ENCODE measurements around the gene COG7.
"Not testable (repeated sequence)": the region's sequence is repeated elsewhere in the genome, so short reads cannot be mapped to it uniquely, and the experiment has no call there.

Gene COG7

DNA sequence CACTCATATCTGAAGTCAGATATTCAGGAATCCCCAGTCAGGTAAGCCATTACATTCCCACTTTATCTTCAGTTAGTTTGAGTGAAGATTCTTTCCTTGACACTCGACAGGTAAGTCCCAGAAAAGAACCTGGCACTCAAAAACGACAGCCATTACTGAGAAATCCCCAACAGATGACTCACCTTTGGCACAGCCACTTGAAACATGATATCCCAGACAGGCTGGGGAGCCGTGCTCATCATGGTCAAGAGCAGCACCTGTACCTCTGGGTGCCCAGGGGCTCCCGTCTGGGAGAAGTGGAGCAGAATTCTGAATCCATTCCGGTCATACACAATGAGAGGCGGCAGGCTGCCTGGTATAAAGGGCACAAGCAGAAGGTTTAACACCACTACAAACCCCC lies 16.8 kb upstream of the COG7 start:
- DNase-seq (ENCODE audit: low read depth in 3 of 3) = no peak

DNA sequence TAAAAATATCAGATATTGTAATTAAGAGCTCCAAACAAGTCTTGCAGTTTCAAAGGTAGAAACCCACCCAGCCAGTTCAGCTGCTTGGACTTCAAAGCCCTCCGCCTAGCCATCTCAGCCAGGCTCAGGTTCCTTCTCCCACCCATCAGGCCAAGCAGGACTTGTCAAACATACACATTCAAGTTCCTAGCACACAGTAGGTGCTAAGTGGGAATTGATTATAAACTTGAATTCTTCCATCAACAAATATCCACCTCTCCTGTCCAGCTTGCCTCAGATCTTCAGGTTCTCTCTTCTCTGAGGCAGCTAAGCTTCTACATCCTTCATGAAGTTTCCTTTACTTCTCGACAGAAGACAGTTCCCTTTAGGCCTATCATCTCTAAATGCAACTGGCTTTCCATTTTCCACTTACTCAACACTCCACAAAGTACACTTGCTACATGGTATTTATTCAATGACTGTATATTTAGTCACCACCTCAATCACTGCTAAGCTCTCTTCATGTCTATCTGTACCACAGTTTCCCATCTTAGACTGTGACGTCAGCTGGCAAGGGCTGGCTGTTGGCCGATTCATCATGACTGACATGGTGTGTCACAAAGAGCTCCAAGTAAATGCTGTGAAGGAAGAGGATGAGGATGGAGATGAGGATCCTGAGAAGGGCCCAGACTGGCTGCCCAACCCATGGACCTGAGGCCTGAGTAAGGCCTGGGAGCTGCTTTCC lies 13.3 kb upstream of the COG7 start:
- no peak for DNase-seq (ENCODE audit: low read depth in 3 of 3)

DNA sequence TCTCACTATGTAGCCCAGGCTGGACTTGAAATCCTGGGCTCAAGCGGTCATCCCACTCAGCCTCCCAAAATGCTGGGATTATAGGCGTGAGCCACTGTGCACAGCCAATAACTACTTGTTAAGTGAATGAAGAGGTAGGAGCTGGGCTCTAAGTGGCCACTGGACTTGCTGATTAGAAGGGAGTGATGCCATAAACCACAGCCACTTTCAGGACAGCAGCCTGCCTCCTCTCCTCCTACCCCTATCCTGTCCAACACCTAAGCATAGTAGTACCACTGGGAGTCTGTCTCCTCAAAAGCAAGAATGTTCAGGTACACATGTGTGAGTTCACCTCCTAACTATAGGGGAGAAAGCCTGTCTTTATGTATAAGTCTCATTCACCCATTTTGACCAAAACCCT lies 12.2 kb upstream of the COG7 start:
- DNase-seq (ENCODE audit: low read depth in 3 of 3) = no peak

DNA sequence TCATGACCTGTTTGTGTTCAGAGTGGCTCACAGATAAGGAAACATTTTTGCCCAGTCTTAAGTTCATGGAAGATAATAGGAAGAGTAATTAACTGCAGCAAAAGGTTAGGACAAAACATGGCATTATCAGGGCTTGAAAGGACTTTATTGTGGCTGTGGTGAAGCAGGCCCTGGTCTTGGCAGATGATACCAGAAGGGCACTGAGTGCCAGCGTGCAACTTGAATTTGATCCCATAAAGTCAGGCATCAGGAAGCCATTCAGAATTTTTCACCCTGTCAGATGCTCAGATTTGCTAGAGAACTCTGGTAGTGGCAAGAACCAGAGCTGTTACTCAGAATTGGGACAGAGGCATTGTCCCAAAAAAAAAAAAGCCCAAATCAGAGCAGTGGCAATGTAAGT lies 11.2 kb upstream of the COG7 start:
- no peak for DNase-seq (ENCODE audit: low read depth in 3 of 3)

DNA sequence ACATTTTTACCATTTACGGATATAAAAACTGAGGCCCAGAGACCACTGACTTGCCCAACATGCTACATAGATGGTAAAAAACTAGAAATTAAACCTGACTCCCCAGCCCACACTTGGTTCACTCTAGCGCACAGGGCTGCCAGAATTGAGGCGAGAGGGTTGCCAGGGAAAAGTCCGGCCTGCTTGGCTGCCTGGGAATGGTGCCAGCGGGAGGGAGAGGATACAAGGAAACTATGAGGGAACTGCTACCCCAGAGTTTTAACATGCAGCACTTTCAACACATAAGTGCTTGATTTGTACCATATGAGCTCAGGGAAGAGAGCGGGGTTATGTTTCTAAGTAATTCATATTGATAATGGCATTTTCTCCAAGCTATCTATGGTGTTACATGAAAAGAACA lies 10.0 kb upstream of the COG7 start:
- DNase-seq (ENCODE audit: low read depth in 3 of 3) = not testable (repeated sequence)

DNA sequence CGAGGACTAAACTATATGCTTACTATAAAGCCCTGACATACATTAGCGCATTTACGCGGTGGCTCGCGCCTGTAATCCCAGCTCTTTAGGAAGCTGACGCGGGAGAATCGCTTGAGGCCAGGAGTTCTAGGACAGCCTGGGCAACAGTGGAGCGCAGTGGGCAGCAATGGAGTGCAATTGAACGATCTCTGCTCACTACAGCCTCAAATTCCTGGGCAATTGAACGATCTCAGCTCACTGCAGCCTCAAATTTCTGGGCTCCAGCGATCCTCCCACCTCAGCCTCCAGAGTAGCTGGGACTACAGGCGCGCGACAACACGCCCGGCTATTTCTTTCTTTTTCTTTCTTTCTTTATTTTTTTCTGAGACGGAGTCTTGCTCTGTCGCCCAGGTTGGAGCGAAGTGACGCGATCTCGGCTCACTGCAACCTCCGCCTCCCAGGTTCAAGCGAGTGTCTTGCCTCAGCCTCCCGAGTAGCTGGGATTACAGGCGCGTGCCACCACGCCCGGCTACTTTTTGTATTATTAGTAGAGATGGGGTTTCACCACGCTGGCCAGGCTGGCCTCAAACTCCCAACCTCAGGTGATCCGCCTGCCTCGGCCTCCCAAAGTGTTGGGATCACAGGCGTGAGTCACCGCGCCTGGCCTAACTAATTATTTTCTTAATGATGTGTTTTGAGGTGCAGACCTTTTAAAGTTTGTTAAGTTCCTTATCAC lies 506 bp upstream of the COG7 start:
- DNase-seq (ENCODE audit: low read depth in 3 of 3) = no peak

DNA sequence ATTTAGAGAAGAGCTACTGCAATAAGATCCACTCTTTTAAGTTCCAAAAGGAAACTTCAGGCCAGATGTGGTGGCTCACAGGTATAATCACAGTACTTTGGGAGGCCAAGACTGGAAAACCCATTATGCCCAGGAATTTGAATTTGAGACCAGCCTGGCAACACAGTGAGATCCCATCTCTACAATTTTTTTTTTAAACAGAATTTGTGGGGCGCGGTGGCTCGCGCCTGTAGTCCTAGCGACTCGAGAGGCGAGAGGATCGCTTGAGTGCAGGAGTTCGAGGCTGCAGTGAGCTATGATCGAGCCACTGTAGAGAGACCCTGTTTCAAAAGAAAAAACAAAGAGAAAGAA lies 793 bp downstream of the COG7 start:
- no peak for DNase-seq (ENCODE audit: low read depth in 3 of 3)

DNA sequence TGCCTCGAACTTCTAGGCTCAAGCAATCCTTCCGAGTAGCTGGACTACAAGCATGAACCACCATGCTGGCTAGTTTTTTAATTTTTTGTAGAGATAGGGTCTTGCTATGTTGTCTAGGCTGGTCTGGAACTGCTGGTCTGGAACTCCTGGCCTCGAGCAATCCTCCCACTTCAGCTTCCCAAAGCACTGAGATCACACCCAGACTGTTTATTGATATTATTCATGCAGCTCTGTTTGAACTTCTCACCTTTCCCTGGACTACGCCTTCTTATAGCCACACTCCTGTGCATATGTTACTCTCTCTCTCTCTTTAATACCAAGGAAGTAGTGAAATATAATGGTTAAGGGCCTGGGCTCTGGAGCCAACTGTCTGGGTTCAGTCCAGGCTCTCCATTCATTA lies 4.6 kb downstream of the COG7 start:
- no peak for DNase-seq (ENCODE audit: low read depth in 3 of 3)

DNA sequence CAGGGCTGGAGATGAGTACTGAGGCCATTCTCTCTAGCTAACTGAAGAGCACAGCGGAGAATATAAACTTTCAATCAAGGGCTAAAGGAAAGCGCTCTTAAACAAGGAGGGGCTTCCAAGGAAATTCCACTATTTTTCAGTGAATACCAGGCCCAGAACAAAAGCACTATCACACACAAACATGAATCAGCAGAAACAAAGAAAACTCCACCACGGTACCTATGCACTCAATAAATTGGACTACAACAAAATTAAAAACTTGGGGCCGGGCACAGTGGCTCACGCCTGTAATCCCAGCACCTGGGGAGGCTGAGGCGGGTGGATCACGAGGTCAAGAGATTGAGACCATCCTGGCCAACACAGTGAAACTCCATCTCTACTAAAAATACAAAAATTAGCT lies 15.4 kb downstream of the COG7 start:
- not testable (repeated sequence) for DNase-seq (ENCODE audit: low read depth in 3 of 3)

DNA sequence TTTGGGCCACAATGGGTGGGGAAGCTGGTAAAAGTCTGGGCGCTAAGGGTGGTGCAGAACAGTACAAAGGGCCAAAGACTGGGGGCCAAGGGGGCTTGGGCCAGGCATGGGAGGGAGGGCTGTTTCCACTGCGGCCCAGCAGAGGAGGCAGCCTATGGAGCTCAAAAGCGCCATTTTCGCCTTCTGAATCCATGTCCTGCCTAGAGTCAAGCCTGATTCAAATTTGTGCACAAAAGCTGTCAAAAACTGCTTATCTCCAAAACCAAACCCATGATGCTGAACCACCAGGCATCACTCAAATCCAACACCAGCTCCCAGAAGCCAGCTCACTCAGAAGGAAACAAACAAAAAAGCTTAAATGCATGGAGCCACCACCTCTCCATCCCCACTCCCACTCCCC lies 16.0 kb downstream of the COG7 start:
- DNase-seq (ENCODE audit: low read depth in 3 of 3) = no peak

DNA sequence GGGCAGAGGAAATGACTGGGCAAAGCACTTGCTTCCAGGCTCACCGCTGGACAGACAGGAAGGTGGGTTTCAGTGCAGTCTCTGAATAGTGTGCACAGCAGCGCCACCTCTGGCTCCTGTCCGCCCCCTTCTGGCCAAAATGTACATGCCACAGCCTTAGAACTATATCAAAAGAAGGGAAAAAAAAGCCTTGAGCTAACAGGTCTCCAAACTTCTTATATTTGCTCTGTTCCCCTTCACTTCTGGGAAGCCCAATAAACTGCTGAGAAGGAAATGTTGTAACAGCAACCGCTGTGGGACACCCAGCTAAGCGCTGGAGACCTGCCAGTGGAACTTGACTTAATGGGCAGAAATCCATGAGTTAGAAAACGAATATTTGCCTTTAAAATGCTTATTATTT lies 17.5 kb downstream of the COG7 start:
- peak; percentile 26 to 55 (median 37) for DNase-seq (ENCODE audit: low read depth in 3 of 3)

DNA sequence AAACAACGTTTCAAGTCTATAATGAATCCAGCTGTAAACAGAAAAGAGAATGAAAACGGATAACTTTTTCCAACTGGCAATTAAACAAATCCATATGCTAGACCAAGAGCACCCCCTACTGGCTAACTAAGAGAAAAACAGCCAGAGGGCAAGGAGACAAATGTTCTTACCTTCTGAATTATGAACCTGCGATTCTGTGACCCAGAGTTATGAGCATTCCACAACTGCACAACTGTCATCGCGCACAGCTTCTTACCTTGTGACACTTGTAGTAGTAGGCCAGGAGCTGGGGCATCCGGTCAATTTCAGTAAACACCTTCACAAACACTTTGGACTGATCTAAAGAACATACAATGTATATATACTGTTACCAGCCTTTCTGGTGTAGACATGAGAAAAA lies 18.6 kb downstream of the COG7 start:
- no peak for DNase-seq (ENCODE audit: low read depth in 3 of 3)

DNA sequence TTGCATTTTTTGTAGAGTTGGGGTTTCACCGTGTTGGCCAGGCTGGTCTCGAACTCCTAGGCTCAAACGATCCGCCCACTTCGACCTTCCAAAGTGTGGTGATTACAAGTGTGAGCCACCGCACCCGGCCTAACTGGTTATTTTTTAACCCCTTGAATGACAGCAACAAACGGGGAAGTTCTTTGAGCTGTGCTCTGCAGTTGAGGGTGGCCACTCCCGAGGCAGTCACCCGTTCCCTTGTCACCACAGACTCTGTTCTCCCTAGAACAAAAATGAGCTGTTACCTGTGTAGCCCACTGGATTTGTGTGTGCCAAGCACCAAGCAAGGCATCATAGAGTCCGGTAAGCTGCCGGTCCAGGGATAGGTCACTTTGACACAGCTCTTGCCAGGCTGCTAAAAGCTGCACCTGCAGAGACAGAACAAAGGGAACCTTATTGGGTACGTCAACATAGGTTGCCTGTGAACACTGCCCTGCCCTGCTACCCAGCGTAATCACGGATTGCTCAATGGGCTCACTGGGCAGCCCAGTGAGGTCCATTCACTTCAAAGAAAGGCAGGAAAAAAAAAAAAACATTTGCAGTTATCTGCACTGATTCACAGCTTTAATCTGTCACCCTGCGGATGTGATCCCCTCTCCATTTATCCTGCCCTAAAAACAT lies 19.6 kb downstream of the COG7 start:
- DNase-seq (ENCODE audit: low read depth in 3 of 3) = no peak

DNA sequence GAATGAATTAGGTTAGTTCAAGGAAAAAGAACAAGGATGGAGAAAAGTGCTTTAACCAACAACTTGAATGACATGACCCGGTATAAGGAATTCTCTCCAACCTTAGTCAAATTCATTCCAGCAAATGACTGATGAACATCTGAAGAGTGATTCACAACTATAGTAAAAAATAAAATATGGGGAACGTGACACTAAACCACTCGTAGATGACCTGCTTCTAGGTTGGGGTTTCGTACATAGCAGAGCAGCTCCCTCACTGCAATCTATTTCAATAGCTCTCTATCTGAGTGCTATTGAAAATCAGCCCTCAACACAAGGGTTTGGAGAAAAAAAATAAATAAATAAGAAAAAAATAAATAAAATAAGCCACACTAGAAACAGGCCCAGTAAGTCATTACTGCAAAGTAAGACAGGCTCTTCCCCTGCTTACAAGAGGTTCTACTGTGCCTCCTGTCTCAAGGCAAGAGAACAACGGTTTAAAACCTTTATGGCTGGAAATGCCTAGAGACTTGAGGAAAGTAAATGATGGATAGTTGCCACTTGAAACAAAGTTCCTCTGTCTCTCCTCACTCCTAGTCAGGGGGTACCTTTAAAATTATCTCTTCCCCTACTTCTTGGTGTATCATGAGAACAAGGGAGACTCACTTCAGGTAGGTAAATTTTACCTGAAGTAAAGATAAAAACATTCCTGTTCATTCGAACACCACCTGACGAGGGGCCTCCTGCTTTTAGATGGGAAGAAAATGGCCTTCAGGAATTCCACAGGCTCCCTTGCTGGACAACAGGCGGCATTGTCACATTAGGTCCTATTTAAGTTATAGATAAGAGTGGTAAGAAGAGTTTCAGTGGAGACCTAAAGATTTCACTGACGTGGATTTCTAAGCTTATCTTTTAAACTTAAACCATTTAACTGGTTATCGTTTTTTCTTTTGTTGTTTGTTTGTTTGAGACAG lies 20.5 kb downstream of the COG7 start:
- DNase-seq (ENCODE audit: low read depth in 3 of 3) = no peak

DNA sequence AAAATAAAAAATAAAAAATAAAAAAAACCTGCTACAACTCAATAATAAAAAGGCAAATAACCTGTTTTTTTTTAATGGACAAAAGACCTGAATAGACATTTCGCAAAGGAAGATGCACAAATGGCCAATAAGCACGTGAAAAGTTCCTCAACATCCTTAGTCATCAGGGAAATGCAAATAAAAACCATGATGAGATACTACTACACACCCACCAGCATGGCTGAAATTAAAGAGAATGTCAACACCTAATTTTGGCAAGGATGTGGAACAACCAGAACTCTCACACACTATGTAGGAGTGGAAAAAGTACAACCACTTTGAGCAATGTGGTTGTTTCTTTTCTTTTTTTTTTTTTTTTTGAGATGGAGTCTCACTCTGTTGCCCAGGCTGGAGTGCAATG lies 24.6 kb downstream of the COG7 start:
- DNase-seq (ENCODE audit: low read depth in 3 of 3) = no peak

DNA sequence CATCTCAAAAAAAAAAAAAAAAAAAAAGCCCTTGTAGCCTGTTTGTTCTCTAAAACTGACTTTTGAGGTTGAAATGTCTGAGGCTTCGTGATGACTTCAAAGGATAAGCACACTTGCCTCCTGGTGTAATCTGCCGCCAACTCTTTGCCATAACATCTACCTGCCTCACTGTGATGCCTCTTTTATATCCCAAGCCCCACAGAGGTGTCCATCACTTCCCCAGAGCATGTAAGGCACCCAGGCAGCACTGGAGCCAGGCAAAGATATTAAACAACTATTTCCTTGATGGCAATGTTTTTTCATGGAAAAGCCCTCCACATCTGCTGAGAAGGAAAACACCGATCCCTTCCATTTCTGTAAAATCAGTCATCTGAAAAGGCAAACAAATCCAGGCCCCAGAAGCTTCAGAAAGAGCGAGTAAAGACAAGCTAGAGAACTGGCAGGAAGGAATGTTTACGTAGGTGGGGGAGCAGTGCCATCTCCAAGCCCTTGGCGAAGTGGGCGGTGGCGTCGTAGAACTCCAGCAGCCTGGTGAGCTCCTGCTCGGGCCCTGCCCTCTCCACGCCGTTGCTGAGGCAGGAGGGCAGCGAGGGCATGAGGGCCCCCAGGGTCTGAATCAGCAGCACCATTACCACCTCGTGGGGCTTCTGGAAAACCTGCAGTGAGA lies 28.6 kb downstream of the COG7 start:
- DNase-seq (ENCODE audit: low read depth in 3 of 3) = no peak

DNA sequence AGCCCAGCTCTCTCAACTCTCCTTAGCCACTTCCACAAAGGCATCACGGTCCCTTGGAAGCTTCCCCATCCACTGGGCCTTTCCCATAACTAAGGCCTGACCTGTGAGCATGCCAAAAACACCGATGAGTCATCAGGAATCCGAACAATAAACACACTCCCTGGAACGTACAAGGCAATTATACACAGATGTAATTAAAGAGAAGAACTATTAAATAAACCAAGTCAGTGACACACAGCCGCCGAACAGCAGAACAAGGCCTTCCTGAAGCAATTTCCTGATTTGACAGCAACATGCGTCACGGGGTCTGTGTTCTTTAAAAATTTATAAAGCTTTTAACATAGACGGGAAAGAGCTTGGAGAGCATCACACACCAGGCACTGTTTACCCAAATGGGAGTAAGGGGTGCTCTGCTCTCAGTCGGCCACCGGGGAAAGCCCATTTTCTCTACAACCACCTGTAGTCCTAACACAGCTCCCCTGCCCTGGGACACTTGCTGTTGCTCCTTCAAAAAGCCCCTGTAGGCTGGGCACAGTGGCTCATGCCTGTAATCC lies 29.4 kb downstream of the COG7 start:
- no peak for DNase-seq (ENCODE audit: low read depth in 3 of 3)

DNA sequence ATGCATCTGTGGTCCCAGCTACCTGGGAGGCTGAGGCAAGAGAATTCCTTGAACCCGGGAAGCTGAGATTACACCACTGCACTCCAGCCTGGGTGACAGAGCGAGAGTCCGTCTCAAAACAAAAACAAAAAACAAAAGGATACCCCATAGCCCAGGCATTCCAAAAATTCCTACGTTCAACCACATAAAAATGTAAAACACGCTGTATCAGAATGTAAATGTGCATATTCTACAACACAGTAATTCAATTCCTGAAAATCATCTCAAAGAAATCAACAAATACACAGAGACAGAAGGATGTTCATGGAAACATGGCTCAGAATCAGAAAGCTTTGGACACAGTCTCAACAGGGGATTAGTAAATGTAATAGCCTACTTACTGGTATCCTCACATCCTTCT lies 33.0 kb downstream of the COG7 start:
- DNase-seq (ENCODE audit: low read depth in 3 of 3) = no peak

DNA sequence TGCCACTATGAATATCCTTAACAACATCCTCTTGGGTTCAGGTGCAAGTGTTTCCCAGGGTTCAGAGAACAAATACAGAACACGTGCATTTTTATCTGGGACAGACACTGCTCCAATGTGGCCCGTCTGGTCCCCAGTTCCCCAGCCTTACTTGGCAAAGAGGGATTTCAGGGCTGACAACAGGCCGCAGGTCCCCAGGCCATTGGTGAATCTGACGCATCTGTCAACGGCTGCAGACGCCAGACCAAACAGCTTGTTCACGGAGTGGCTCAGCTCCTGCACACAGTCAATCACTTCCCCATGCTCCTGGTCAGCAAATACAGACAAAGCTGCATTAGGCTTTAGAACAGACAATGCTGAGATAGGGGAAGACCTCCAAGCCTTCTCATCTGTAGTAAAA lies 36.2 kb downstream of the COG7 start:
- DNase-seq (ENCODE audit: low read depth in 3 of 3) = no peak

DNA sequence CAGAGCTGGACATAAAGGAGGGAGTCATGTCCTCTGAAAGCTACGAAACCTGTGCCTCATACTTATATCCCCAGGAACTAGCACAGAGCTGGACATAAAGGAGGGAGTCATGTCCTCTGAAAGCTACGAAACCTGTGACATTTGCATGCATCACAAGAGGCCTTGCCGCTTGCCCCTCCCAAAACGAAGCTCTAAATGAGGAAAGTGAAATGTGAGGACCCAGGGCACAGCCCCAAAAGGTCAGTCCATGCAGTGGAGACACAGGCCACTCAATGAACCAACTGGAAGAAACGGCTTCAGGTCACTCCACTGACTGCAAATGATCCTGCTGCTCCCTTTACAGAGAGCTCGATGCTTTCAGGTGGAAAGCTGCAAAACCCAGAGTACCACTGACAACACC lies 38.3 kb downstream of the COG7 start:
- no peak for DNase-seq (ENCODE audit: low read depth in 3 of 3)

DNA sequence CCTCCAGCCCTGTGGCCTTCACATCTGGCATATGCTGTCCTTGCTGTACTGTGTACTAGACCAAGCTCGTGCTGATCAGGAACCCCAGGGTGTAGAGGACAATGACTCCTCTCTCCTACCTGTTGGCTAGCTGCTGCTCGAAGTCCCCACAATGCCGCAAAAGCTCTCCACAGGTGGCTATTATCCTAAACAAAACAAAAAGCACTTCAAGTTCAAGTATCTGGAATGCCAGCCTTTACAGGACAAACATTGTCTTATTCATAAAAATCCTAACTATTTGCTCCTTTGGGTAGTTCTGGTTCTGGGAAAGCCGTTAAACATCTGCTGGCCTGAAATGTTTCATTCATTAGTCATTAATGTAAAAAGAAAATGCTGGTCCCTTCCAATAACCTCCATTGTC lies 42.8 kb downstream of the COG7 start:
- no peak for DNase-seq (ENCODE audit: low read depth in 3 of 3)

All from stimulated activated CD4-positive, alpha-beta T cell treated with anti-CD3 and anti-CD28 coated beads, TNF-alpha, amount 100 ng/mL, for 24 hours (primary cell).